Measurements from ENCODE around the gene NOTUM. TPM values are rescaled to one million over a fixed set of nuclear protein-coding genes. Genes with fewer than 3 reads are reported as not detected.

NOTUM gene
- total RNA-seq, 1 experiment from 2014 or later, result 0.24 TPM

- no peak for DNase-seq (ENCODE audit: low read depth)
Measured at GRCh38 chr17:81978524-81979298, 17.7 kb upstream of the NOTUM start.

- DNase-seq (ENCODE audit: low read depth), result peak; percentile 85
Measured at GRCh38 chr17:81977211-81977808, 16.3 kb upstream of the NOTUM start, which contains the start of gene ASPSCR1. Gene ASPSCR1 (plus strand): TSS chr17:81977629. CDS start chr17:81977647, 18 bp downstream.

- no peak for DNase-seq (ENCODE audit: low read depth)
Measured at GRCh38 chr17:81976332-81977210, 15.6 kb upstream of the NOTUM start.

- no peak for DNase-seq (ENCODE audit: low read depth)
Measured at GRCh38 chr17:81973432-81973831, 12.4 kb upstream of the NOTUM start.

GRCh38 chr17:81968850-81969812 is 8.1 kb upstream of the NOTUM start:
- no peak for DNase-seq (ENCODE audit: low read depth)

GRCh38 chr17:81968396-81968745 is 7.4 kb upstream of the NOTUM start:
- DNase-seq (ENCODE audit: low read depth), result no peak

- DNase-seq (ENCODE audit: low read depth), result peak; percentile 86
Measured at GRCh38 chr17:81967533-81968395, 6.8 kb upstream of the NOTUM start.

- no peak for DNase-seq (ENCODE audit: low read depth)
Measured at GRCh38 chr17:81967244-81967532, 6.2 kb upstream of the NOTUM start.

GRCh38 chr17:81966343-81967243 is 5.6 kb upstream of the NOTUM start:
- DNase-seq (ENCODE audit: low read depth), result peak; percentile 49

GRCh38 chr17:81964081-81964849 is 3.3 kb upstream of the NOTUM start:
- DNase-seq (ENCODE audit: low read depth), result no peak

GRCh38 chr17:81962499-81963441 is 1.8 kb upstream of the NOTUM start:
- no peak for DNase-seq (ENCODE audit: low read depth)

- DNase-seq (ENCODE audit: low read depth), result no peak
Measured at GRCh38 chr17:81961521-81962498, 823 bp upstream of the NOTUM start.

GRCh38 chr17:81960130-81960958 is 643 bp downstream of the NOTUM start:
- DNase-seq (ENCODE audit: low read depth), result no peak

- DNase-seq (ENCODE audit: low read depth), result peak; percentile 32
Measured at GRCh38 chr17:81959362-81960129, 1.4 kb downstream of the NOTUM start.

Data from RPMI7951 (cell line).